Fibroblast of skin of right biceps (primary cell): ENCODE measurements around the gene KLF16.
A peak's percentile ranks its signal among the peaks of the same experiment; 100 is the strongest.

Experiments used
- DNase-seq: peaks from one replicate; pipeline ENCODE4 v3.0.0-alpha.2; 2013

The KLF16 gene

GRCh38 chr19:1866693-1867348, 3.4 kb upstream of the KLF16 start:
- DNase-seq, result no peak

- no peak for DNase-seq
These were observed 2.0 kb upstream of the KLF16 start for GRCh38 chr19:1865172-1866010.

GRCh38 chr19:1864480-1865171, 1.2 kb upstream of the KLF16 start:
- peak; percentile 61 for DNase-seq

- DNase-seq, result peak; percentile 96
These were observed 480 bp upstream of the KLF16 start for GRCh38 chr19:1863638-1864479.

GRCh38 chr19:1862424-1863327, 703 bp downstream of the KLF16 start:
- DNase-seq, result peak; percentile 39

GRCh38 chr19:1862068-1862423, 1.3 kb downstream of the KLF16 start:
- no peak for DNase-seq

- no peak for DNase-seq
These were observed 1.8 kb downstream of the KLF16 start for GRCh38 chr19:1861599-1862031.

- DNase-seq, result no peak
These were observed 2.4 kb downstream of the KLF16 start for GRCh38 chr19:1860821-1861598.

GRCh38 chr19:1860042-1860775, 3.2 kb downstream of the KLF16 start:
- DNase-seq, result peak; percentile 77

- DNase-seq, result no peak
These were observed 4.0 kb downstream of the KLF16 start for GRCh38 chr19:1859331-1859781.

GRCh38 chr19:1858412-1859081, 4.8 kb downstream of the KLF16 start:
- no peak for DNase-seq

GRCh38 chr19:1857648-1858326, 5.6 kb downstream of the KLF16 start:
- no peak for DNase-seq

- peak; percentile 68 for DNase-seq
These were observed 6.4 kb downstream of the KLF16 start for GRCh38 chr19:1856698-1857603.

- no peak for DNase-seq
These were observed 7.1 kb downstream of the KLF16 start for GRCh38 chr19:1856345-1856697.

- no peak for DNase-seq
These were observed 7.5 kb downstream of the KLF16 start for GRCh38 chr19:1855828-1856255.

- DNase-seq, result peak; percentile 89
These were observed 8.1 kb downstream of the KLF16 start for GRCh38 chr19:1855040-1855827.

- DNase-seq, result no peak
These were observed 8.8 kb downstream of the KLF16 start for GRCh38 chr19:1854542-1855039.
